Kidney glomerular epithelial cell (primary cell): ENCODE results near the gene GFRA4.
"Not testable (repeated sequence)": the region's sequence is repeated elsewhere in the genome, so short reads cannot be mapped to it uniquely, and the experiment has no call there.

ENCODE experiments used
- DNase-seq: peaks from one replicate; lab custom pipeline; 2025; lab: John Stamatoyannopoulos, UW

GFRA4 gene

GRCh38 chr20:3615171-3615840, 47.9 kb downstream of the GFRA4 start:
- DNase-seq: not testable (repeated sequence)

- no peak for DNase-seq
Measured at GRCh38 chr20:3614466-3614865, 48.7 kb downstream of the GFRA4 start.

DNA sequence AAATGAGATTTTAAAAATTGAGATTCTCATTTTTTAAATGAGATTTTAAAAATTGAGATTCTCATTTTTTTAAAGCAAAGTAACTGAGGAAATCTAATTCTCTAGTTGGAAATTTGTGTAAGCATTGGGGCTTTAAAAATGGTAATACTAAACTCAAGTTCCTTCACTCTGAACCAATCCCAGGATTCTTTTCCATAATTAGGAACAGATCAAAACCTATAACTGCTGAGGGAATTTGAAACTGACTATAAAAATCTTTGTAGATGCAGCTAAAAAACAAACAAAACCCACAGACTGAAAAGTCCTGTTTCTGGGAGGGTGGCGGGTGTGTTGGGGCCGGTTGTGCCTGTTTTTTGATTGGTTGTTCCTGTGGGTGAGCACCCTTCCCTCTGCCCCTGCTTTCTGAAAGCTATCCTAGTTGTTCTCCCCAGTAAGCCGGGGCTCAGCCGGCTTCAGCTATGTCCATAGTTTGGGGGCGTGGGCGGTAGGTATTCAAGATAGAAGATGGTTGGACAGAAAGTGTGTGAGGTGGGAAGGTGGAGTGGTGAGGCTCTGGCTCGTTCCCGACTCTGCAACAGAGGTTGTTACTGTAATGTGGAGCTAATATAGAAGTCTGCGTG, 49.3 kb downstream of the GFRA4 start:
- no peak for DNase-seq

GRCh38 chr20:3612795-3613572, 50.2 kb downstream of the GFRA4 start:
- no peak for DNase-seq

- no peak for DNase-seq
Measured at GRCh38 chr20:3611901-3612300, 51.3 kb downstream of the GFRA4 start.
